Measurements from ENCODE around the gene DHRS1. TPM values are rescaled to one million over a fixed set of nuclear protein-coding genes. Genes with fewer than 3 reads are reported as not detected.

The DHRS1 gene
- total RNA-seq, 1 experiment from 2014 or later: 19.7 TPM

DNA sequence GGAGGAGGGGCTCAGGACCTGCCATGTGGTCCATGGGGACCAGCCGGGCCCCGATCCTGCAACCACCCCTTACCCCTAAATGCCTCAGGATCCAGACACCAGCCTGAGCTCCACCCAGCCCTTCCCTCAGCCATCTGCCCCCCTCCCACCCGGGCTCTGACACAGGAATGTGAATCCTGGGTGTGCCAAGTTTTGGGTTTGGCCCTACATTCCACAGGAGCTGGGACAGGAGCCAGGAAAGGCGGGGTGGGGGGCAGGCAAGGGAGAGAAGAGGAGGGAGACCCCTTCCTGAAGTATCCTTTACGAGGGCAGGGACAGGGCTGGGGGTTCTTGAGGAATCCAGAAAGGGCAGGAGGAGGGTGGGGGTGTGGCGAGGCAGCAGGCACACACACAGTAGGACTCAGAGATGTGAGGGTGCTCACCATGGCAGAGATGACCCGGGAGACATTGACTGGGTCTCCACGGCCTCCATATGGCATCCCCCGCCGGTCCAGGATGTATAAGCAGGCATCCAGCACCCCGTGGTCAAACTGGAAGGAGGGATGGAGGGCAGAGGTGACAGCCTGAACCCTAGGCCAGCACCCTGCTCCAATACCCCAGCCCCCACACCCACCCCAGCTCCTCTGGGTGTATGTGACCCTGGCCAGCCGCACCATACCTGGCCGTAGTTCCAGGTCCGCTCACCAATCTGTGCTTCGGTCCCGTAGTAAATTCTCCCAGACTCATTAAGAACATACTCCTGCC is 40.1 kb downstream of the DHRS1 start:
- TF ChIP-seq, protein P1, sequence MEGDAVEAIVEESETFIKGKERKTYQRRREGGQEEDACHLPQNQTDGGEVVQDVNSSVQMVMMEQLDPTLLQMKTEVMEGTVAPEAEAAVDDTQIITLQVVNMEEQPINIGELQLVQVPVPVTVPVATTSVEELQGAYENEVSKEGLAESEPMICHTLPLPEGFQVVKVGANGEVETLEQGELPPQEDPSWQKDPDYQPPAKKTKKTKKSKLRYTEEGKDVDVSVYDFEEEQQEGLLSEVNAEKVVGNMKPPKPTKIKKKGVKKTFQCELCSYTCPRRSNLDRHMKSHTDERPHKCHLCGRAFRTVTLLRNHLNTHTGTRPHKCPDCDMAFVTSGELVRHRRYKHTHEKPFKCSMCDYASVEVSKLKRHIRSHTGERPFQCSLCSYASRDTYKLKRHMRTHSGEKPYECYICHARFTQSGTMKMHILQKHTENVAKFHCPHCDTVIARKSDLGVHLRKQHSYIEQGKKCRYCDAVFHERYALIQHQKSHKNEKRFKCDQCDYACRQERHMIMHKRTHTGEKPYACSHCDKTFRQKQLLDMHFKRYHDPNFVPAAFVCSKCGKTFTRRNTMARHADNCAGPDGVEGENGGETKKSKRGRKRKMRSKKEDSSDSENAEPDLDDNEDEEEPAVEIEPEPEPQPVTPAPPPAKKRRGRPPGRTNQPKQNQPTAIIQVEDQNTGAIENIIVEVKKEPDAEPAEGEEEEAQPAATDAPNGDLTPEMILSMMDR (IDR thresholded peaks at IDR 0.05; ENCODE audit: unreplicated experiment): no peak
- CTCF ChIA-PET: no interaction called here
- Mint-ChIP-seq H3K9me3 (ENCODE audit: low read depth, unreplicated experiment) (no peaks in the 10 kb centered on the region), H3K27me3 (ENCODE audit: unreplicated experiment) (no peaks in the 10 kb centered on the region), H3K4me3 (ENCODE audit: low read depth, unreplicated experiment) (no peak overlapping the region), H3K36me3 (ENCODE audit: insufficient read depth, unreplicated experiment) (no peaks in the 10 kb centered on the region), H3K27ac (ENCODE audit: unreplicated experiment) (no peak overlapping the region), H3K4me1 (ENCODE audit: low read depth, unreplicated experiment) (no peaks in the 10 kb centered on the region)
- intact Hi-C loops (cut with micrococcal nuclease; ENCODE audit: unreplicated experiment): no loop called here
- DNase-seq: peak; percentile 37
- BruUV-seq (replicated peaks): no TSS peak

DNA sequence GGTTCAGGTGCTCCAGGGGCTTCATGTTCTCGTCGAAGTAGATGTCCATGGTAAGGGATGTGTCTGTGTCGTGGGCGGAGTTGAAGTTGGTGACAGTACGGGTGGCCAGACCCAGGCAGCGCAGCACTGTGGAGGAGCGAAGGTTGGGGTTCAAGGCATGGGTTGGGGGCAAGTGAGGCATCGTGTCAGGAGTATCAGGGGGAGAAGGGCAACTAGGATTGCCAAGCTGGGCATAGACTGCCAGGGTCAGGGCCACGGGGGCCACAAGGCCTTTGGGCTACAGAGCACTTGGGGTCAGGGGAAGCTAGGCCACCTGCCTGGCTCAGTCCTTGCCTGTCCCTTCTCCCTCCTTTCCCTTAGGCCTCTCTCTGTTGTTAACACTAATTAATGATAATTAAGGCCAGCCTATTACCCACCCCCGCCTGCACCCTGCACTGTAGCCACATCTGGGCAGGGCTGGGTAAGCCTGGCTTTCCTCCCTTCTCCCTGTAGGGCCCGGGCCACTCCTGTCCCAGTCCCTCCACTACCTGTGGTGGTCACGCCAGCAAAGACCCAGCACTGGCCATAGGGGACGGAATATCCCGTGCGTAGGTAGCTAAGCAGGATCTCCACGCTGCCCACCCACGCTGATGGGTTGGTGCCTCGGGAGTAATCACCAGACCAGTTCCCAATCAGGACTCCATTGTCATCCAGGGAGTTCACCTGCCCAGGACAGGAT is 40.9 kb downstream of the DHRS1 start:
- CTCF ChIA-PET: no interaction called here
- no TSS peak for BruUV-seq (replicated peaks)
- no peak overlapping the region for H3K27ac Mint-ChIP-seq (ENCODE audit: unreplicated experiment)

DNA sequence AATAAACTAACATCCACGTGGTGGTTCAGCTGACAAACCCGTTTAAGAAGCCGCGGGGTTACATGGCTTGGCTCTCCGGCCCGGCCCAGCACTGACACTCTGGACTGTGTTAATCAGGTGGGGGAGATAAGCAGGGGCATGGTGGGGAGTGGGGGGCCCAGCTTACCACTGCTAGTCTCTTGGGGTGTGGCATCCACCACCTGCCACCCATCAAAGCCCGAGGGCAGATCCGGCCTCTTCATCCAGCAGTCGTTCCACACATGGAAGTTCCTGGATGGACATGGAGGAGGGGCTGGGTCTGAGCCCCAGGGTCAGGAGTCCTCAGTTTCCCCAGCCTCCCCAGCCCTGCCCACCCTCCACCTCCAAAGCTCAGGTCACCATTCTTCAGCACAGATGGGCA is 41.5 kb downstream of the DHRS1 start:
- H3K36me3 Mint-ChIP-seq (ENCODE audit: insufficient read depth, unreplicated experiment): no peaks in the 10 kb centered on the region
- no peaks in the 10 kb centered on the region for H3K27me3 Mint-ChIP-seq (ENCODE audit: unreplicated experiment)
- TF ChIP-seq, protein P1 (IDR thresholded peaks at IDR 0.05; ENCODE audit: unreplicated experiment): no peak
- DNase-seq: no peak
- no peaks in the 10 kb centered on the region for H3K9me3 Mint-ChIP-seq (ENCODE audit: low read depth, unreplicated experiment)
- H3K4me3 Mint-ChIP-seq (ENCODE audit: low read depth, unreplicated experiment): no peak overlapping the region
- no peak overlapping the region for H3K27ac Mint-ChIP-seq (ENCODE audit: unreplicated experiment)
- BruUV-seq (replicated peaks): no TSS peak
- CTCF ChIA-PET: no interaction called here
- intact Hi-C loops (cut with micrococcal nuclease; ENCODE audit: unreplicated experiment): no loop called here
- H3K4me1 Mint-ChIP-seq (ENCODE audit: low read depth, unreplicated experiment): no peaks in the 10 kb centered on the region

More for the DNA sequence above, 40.9 kb downstream of the DHRS1 start:
- intact Hi-C loops (cut with micrococcal nuclease; ENCODE audit: unreplicated experiment): no loop called here
- no peak for DNase-seq
- no peaks in the 10 kb centered on the region for H3K4me1 Mint-ChIP-seq (ENCODE audit: low read depth, unreplicated experiment)
- H3K4me3 Mint-ChIP-seq (ENCODE audit: low read depth, unreplicated experiment): no peak overlapping the region
- H3K9me3 Mint-ChIP-seq (ENCODE audit: low read depth, unreplicated experiment): no peaks in the 10 kb centered on the region
- H3K36me3 Mint-ChIP-seq (ENCODE audit: insufficient read depth, unreplicated experiment): no peaks in the 10 kb centered on the region
- TF ChIP-seq, protein P1 (IDR thresholded peaks at IDR 0.05; ENCODE audit: unreplicated experiment): no peak
- no peaks in the 10 kb centered on the region for H3K27me3 Mint-ChIP-seq (ENCODE audit: unreplicated experiment)

DNA sequence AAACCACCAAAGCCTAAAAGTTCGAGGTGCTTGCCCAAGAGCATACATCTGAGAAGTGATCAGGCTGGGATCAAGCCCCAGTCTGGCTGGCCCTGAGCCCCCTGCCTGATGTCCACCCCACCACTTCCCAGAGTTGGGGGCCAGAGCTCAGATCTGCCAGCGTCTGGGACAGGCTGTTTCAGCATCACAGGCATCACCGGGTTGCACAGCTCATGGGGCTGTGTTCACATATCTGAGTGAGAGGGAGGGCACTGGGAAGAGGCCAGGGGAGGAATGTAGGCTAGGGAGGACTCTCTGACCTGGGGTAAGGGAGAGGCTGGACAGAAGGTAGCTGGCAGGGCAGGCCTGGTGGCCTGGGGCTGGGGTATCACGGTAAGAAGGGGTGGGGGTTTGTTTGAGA is 42.6 kb downstream of the DHRS1 start:
- DNase-seq: no peak
- TF ChIP-seq, protein P1 (IDR thresholded peaks at IDR 0.05; ENCODE audit: unreplicated experiment): no peak
- Mint-ChIP-seq H3K27me3 (ENCODE audit: unreplicated experiment) (no peaks in the 10 kb centered on the region), H3K36me3 (ENCODE audit: insufficient read depth, unreplicated experiment) (no peaks in the 10 kb centered on the region), H3K27ac (ENCODE audit: unreplicated experiment) (no peak overlapping the region), H3K9me3 (ENCODE audit: low read depth, unreplicated experiment) (no peaks in the 10 kb centered on the region), H3K4me1 (ENCODE audit: low read depth, unreplicated experiment) (peaks cover under 1% of the 10 kb centered on the region), H3K4me3 (ENCODE audit: low read depth, unreplicated experiment) (no peak overlapping the region)
- CTCF ChIA-PET: no interaction called here
- BruUV-seq (replicated peaks): no TSS peak
- intact Hi-C loops (cut with micrococcal nuclease; ENCODE audit: unreplicated experiment): no loop called here
